Measurements from ENCODE around the gene MCF2L.
"Not testable (repeated sequence)": the region's sequence is repeated elsewhere in the genome, so short reads cannot be mapped to it uniquely, and the experiment has no call there.

Gene MCF2L

GRCh38 chr13:113105921-113106452 lies 137.0 kb downstream of the MCF2L start:
- no peak for DNase-seq

DNA sequence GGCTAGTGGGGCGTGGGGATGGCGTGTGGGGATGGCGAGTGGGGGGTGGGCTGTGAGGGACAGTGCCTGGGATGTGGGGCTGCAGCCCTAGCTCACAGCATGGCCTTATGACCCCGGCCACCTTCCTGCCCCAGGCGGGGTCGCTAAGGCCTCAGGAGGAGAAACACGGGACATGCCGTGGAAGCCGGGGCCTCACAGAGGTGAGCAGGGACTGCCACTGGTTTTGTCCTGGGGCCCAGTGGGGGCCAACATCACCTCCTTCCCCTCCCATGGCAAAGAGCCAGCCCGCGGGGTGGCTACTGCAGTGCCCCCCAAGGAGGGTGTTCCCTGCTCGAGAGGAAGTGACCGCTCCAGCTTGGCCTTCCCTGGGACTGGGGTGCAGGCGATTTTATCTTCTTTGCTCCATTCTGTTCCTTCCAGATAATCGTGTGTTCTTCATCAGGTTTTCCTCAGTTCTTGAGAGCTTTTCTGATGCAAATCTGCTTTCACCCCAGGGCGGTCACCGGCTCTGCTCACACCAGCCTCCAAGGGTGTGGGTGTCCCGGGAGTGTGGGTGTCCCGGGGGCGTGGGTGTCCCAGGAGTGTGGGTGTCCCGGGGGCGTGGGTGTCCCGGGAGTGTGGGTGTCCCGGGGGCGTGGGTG lies 137.8 kb downstream of the MCF2L start:
- DNase-seq, result no peak

- DNase-seq, result not testable (repeated sequence)
Measured at GRCh38 chr13:113108521-113108920, 139.5 kb downstream of the MCF2L start.

GRCh38 chr13:113109151-113110047 lies 140.4 kb downstream of the MCF2L start:
- no peak for DNase-seq

- no peak for DNase-seq
Measured at GRCh38 chr13:113110048-113110851, 141.2 kb downstream of the MCF2L start.

- peak; percentile 38 for DNase-seq
Measured at GRCh38 chr13:113110852-113111315, 141.9 kb downstream of the MCF2L start.

- DNase-seq, result not testable (repeated sequence)
Measured at GRCh38 chr13:113111821-113112220, 142.8 kb downstream of the MCF2L start.

GRCh38 chr13:113112475-113112874 lies 143.5 kb downstream of the MCF2L start:
- not testable (repeated sequence) for DNase-seq

DNA sequence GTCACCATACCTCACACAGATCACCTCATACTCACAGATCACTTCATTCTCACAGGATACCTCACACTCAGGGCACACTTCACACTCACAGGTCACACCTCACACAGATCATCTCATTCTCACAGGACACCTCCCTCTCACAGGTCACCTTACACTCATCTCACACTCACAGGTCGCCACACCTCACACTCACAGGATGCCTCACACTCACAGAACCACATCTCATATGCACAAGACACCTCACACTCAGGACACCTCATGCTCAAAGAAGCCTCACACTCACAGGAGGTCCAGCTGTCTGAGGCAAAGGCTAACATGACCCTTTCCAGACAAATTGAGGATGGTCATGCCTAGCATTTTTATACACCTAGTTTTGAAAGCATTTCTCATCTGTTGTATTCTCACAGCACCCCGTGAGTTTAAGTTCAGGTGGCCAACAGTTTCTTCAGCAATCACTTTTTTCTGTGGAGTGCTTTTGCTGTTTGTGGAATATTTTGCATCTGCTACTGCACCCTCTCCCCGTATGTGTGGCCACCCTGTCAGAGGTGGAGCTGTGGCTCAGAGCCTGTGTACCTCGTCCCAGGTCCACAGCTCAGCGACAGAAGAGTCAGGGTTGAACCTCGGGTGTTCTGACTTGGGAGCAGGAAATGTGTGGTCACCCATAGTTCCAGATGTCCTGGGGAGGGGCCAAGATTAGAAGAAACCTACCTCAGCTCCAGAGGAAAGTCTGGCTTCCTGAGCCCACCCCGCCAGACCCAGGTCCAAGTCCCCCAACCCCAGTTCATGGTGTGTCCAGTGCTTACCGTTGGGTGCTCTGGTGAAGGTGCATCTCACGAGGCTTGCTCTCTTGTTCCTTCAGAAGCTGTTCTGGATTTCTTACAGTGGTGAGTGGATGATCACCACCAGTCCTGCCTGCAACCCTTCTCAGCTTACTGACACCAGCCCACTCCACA lies 144.2 kb downstream of the MCF2L start:
- DNase-seq, result no peak

- DNase-seq, result no peak
Measured at GRCh38 chr13:113113846-113114271, 144.8 kb downstream of the MCF2L start.

- DNase-seq, result no peak
Measured at GRCh38 chr13:113114511-113115362, 145.7 kb downstream of the MCF2L start.

- DNase-seq, result no peak
Measured at GRCh38 chr13:113115363-113116205, 146.6 kb downstream of the MCF2L start.

DNA sequence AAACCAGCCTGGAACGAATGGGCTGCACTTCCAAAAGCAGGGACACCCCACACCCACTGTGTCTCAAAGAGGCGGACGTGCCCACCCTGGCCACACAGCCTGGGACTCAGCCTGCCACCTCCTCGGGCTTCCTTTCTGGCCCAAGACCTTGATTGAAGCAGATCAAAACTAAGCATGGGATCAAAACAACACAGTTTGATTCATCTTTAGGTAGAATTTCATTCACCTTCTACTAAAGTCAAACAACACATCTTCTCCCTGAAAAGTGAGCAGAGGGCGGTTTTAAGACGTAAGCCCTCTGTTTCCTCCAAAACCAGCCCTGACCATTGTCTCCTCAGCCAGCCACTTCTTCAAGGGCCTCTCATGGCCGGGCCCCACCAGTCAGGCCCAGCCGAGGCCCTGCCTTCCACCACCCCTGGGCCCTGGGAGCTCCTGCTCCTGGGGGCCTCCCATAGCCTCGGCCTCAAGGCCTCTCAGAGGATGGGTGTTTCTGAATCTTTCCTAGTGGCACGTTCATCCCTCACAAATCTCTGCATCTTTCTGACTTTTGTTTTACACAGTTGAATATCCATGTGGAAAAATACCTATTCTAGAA lies 147.3 kb downstream of the MCF2L start:
- no peak for DNase-seq

GRCh38 chr13:113116871-113117271 lies 147.9 kb downstream of the MCF2L start:
- no peak for DNase-seq

DNA sequence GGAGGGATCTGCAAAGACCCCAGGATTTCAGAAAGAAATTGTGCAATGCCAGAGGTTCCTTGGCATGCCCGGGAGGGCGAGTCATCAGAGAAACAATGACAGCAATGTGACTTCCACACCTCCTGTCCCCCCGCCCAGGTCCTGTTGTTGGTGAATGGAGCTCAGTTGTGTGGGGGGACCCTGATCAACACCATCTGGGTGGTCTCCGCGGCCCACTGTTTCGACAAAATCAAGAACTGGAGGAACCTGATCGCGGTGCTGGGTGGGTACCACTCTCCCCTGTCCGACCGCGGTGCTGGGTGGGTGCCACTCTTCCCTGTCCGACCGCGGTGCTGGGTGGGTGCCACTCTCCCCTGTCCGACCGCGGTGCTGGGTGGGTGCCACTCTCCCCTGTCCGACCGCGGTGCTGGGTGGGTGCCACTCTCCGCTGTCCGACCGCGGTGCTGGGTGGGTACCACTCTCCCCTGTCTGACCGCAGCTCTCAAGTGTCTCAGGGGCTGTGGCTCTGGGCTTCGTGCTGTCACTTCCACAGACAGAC lies 148.4 kb downstream of the MCF2L start:
- no peak for DNase-seq

DNA sequence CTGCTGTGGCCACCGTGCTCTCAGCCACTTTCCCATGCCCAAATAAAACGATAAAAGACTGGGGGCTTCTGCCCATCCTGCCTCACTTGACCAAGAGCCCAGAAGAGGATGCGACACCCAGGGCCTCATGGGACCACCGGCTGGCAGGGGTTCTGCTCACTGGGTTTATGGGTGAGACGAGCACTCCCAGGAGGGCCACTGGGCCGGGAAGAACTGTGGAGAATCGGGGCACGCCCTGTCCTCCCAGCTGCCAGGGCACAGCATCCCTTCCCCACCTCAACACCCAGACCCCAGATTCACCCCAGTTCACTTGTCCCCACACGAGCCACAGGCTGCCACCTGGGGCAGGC lies 148.9 kb downstream of the MCF2L start:
- DNase-seq, result no peak

- no peak for DNase-seq
Measured at GRCh38 chr13:113118261-113119021, 149.4 kb downstream of the MCF2L start.

- DNase-seq, result no peak
Measured at GRCh38 chr13:113119166-113119821, 150.3 kb downstream of the MCF2L start.

Measured in T1000 (cell line).